Non-pigmented ciliary epithelial cell (primary cell): ENCODE results near the gene ETV3L.
A peak's percentile ranks its signal among the peaks of the same experiment; 100 is the strongest.

Source experiments
- DNase-seq: peaks from one replicate; pipeline ENCODE4 v3.0.0-alpha.2; 2010; ENCODE audit warnings: low read depth

Gene ETV3L

DNA sequence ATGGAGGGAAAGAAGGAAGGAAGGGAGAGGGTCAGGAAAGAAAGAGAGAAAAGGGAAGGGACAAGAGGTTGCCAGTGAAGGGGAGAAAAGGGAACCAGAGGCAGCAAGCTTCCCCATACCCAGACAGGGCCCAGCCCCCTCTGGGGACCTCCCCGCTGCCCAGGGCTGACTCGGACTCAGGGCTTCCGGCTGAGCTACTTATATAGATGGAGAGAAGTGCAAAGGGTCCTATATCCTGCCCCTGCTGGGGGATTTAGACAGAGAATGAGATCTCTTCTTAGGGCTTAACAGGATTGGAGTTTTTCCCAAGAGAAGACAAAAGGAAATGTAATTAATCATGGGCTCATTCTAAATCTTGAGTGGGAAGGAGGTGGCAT lies at the start of gene ETV3L:
ETV3L (minus strand) TSS at position 176 of the 377 bp plus-strand sequence. CDS start 285 bp downstream, outside the sequence.
- no peak for DNase-seq

DNA sequence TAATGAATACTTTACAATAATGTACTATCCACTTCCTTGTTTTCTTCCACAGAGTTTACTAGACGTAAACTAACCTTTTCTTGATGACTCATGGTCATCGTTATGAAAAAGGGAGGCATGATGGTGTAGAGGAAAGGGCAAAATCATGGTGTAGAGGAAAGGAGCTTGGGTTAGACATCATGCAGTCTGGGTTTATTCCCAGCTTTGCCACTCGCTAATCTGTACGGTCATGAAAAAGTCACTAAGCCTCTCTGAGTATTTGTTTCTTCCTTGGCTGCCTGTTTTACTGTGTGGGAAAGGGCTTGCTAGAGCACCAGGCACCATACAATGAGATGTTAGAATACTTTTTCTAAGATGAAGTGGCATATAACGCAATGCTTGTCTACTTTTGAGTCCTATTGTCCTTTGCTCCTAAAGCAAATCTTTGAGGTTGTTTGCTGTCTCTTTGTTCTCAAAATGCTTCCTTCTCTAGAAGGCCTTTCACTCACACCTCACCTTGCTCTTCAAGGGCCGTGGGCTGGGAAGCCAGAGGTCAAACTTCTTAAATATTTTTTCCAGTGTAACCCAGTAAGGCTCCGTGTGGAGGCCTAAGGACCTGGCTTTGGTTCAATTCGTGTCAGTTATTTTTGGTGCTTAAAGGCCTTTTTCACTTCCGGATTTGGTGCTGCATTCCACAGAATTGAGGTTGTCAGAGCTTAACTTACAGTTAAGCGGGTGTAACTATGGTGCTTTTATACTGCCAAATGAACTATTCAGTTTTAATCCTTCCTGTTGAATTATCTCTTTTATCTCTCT lies 48.5 kb upstream of the ETV3L start:
- DNase-seq: no peak

DNA sequence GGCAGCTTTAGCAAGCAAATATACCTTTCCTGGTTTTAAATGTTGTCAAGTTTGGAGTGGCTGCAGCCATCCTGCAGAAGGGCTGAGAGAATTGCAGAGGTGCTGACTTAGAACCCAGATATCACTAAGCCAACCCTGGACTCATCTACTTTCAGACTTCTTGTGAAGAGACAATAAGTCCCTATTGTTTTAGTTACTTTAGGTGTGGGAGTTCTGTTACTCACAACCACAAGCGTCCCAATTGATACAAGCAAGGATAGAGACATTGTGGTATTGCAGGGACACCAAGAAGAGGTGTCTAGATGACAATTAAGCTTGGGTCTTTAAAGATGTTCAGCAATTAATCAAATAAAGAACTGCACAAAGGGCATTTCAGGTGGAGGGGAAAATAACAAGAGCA lies 47.4 kb upstream of the ETV3L start:
- DNase-seq: no peak

DNA sequence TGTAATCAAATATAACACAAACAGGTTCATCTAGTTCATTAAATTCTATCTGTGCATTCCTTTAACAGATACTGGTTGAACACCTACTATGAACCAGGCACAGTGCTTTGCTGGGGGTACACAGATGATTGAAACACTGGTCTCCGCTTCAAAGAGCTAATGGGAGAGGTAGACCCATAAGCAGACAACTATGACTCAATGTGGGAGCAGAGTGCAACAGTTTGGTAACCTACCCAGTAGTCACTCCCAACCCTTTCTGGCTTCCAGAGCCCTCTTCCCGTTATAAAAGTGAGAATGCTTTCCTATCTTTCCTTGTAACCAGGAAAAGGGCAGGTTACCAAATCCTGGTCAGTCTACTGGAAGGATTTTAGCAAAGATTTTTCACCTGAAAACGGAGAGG lies 46.6 kb upstream of the ETV3L start:
- no peak for DNase-seq

DNA sequence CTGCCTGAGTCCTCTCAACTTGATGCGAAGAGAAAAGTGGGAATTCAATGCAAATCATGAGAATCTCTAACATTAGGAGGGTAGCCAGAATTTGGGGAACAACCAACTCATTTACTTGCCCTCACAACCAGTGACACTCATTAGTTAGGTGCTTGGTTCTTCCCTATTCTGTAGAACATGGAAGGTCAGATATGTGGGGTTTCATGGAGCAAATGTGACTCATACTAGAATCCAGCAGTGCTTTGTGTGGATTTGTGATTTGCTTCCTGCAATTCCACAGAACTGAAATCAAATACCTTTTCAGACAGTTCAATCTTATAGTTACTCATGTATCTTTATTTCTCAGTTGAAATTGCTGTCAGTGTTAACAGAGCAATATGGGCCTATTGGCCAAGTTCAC lies 45.5 kb upstream of the ETV3L start:
- no peak for DNase-seq

DNA sequence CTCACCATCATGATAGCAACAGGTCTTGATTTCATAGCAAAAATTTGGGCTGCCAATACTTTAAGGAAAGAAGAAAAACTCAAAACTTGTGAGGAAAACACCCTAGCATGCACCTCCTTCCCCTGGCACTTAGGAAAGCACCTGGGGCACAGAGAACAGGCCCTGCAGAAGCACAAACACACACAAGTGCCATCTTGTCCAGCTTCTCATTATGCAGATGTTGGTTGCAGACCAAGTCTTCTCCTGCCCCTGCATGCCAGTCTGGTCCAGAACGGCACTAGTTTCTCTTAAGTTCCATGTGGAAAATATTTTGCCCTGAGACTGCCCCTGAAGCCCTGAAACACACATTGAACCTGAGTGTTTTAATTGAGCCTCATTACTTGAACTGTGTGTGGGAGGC lies 44.9 kb upstream of the ETV3L start:
- no peak for DNase-seq

DNA sequence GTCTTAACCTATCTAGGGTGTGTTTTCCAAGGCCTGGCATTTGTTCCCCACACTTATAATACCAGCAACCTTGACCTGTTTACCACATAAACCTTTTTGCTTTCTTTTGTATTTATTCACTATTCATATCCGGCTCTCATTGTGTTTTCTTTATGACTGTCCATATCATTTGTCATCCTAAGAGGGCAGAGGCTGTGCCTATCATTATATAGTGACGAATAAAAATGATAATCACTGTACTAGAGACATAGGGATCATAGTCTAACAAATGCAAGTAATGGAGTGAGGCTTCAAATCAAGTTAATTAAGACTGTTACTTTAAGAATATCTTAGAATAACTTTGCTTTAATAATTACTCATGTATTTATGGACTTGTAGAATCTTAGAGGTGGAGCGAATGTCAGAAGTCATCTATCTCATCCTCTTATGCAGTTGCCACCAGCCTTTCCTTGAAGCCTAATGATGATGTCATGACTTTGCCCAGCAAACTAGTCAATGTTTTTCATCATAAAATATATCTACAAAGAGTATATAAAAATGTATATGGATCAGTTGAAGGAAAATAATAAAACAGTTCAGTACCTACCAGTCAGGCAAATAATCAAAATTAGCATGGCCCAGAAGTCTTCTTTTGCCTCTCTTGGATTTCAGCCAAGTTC lies 43.3 kb upstream of the ETV3L start:
- DNase-seq: no peak

DNA sequence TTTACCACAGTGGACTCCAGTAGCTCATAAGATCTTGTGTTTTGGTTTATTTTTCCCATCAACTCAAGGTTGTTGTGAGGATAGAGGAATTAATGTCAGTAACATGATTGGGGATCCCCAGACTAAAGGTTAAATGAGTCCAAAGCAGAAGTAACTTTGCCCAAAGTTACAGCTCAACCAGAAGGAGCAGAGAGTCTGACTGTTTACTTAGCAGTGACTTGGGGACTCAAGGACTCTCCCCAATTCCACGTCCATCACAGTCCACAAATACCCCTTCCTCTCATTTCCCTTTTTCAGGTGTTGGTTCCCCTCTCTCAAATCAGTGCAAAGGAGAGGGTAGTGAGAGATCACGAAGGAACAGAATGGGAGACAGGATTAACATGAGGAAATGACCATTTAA lies 42.6 kb upstream of the ETV3L start:
- no peak for DNase-seq

DNA sequence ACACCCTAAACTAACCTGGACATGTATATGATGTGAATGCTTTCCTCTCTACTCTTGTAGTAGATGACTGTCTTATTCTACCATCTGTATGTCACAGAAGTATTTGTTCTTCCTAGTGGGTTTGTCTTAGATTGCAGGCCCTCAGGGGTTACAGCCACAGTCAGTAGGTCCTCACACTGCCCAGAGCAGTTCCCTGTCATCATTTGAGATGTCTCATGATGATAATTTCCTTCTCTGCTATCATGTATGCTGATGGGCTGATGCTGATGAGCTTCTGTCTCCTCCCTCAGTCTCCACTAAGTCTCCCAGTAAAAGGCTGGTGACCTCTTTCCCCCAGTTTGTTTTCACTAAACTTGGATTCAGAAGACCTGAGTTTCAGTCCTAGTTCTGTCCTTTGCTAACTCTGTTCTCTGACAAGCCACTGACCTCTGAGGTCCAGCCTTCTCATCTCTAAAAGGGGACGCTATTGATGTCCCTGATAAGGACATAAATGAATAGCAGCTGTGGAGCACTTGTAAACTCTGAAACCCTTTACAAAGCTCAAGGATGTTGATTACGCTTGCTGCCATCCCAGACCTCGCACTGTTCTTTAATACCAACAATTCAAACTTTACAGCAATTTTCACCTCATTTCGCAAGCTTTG lies 41.7 kb upstream of the ETV3L start:
- no peak for DNase-seq

DNA sequence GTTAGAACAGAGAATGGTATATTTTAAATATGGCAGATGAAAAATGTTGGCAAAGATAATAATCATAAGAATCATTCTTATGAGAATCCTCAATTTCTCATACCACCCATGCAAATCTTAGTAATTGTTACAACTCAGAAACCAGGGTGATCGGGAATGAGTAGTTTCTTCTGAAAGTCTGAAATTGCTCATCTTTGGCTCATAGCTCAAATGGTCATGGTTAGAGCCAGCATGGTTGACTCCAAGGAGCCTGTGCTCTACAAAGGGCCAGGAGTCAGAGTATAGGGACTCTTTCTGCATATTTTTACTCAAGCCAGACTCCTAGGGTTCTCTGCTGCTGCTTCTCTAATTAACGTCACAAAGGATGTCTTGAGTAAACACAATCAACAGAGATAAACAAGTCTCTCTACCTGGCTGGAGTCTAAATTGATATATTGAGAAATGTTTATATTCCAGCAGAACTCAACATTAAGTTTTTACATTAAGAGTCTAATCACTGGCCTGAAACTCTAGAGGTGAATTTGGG lies 40.5 kb upstream of the ETV3L start:
- DNase-seq: no peak

DNA sequence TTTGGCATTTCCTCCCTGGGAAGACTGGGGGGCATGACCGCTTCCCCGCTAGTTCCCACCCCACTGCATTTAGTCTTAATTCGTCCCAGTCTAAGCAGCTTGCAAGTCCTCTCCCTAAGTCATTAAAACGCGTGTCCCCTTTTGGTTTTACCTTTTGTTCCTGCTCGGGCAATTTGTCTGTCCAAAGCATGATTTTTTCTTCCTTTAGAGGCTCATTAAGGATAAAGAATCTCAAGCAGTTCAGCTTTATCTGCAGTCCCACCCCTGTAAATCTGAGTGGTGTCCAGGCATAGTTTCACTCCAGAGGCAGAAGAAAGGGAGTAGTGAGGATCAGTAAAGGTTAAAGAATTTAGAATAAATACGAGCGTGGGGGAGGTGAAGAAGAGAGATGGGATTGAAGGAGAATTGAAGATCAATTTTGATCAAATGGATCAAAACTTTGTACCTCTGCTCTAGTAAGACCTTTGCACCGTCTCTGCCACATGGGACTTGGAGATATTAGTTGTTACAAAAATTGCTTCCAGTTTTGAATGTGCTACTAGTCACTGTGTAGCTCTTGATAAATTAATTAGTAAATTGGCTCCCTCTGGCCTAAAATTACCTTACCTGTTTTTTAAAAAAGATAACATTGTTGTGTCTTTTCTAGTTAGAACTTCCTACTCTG lies 39.6 kb upstream of the ETV3L start:
- peak; percentile 53 for DNase-seq

DNA sequence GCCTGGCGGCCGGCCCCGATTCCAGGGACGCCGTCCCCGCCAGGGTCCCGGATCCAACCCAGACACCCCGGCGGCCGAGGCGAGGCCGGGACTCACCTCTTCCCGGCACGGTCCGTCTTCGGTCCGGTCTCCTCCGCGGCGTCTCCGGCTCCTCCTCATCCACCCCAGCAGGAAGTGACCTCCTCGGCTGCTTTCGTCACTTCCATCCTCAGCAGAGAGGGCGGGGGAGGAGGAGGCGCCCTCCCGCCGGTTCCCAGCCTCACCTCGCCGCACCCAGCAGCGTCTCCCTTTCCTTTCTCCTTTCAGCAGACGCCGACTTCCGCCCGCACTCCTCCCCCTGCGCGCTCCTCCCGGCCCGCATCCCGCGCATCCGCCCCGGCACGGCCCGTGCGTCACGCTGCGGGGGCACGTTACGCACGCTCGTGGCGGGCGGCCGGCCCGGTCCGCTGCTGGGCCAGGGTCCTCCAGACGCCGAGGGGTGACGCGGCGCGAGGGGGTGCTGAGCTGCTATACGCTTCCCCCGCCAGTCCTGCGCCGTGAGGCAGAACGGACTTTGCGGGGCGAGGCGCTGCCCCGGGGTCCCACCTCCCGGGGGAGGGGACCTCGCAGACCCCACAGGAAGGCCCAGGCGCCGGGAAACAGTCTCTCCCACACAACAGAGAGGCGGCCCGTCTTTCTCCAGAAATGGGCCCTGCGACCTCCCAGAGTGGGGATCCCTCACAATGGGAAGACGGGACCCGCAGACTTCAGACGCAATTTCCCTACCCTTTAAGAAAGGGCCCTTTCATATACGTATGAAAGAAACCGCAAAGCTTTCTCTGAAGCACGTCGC lies 38.8 kb upstream of the ETV3L start, which contains the start of gene ETV3:
ETV3 (minus strand) TSS at position 176 of the 832 bp plus-strand sequence. CDS start 2,043 bp downstream, outside the sequence.
- peak; percentile 60 for DNase-seq

DNA sequence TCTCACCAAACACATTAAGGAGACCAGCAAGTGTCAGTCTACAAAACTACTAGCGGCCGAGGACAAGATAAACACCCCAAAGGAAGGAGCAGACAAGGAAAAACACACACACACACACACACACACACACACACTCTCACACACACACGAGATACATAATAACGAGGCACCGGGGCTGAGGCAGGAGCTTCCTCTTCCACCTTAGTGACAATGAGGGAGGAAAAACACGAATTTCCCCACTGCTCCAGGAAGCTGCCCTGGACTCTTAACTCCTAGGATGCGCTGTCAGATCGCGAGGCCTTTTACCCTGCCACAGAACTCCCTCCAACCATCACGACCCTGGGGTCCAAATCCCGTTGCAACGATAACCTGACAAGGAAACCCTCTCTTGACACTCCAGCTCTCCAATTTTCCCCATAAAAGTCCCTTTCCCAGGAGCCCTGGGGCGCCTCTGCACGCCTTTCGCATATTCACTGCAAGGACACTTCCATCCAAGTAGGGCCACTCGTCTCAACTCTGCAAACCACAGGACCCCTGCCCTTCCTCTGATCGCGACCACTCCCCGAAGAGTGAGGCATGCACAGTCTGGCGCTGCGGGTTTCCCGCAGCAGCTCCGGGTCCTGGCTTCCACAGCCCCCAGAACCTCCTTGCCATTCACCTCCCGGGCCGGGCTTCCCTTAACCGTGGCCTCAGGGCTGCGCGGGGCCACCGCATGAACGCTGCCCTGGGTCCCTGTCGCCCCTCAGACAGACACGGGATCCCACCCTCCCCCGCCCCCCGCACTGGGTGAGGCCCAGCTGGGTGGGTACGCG lies 38.0 kb upstream of the ETV3L start:
- no peak for DNase-seq

DNA sequence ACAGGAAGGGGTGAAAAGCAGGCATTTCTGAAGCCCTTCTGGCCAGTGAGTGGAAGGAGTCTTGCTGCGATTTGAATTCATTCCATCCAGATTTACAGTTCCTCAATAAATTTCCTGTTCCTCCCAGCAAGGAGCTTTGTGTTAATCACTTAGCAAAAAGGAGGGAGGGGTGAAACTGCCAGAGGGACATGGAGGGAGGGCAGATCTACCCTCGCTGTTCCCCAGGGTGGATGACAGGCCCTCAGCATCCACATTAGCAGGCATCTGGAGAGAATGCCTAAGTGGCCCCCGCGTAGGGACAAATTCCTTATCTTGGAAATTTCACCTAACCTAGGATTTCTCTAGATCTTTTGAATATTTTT lies 37.4 kb upstream of the ETV3L start:
- no peak for DNase-seq

DNA sequence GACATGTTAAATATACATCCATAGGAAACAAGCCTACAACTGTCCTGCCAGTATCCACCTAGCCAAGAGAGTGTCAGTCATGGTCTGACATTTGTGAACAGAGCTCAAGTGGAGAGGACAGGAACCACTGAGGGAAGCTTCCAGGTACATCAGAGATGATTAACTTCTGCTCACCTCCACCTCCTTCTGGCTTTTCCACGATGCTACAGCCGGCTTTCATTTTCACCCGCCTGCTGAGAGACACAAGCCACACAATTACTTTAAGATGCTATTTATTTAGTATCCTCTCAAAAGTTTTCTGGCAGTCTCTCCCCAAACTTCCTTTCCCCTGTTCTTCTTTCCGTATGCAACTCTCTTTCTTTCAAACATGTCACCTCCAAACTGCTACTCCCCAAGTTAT lies 36.5 kb upstream of the ETV3L start:
- DNase-seq: no peak

DNA sequence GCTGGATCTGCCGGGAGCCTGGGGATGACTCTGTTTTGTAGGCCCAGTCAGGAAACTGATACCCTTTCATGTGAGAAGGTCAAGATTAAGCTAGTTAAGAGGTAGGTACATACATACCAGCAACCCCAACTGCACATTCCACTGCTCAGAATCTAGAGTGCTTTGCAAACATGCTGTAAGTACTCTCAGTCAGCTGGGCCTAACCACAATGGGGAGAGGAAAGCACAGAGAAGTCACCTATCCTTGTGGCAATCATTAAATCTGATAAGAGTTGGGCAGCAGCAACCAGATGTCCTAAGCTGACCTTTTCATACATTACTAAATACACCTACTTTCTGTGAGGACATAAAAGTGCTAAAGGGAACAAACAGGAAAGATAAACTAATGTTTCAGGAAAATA lies 36.0 kb upstream of the ETV3L start:
- DNase-seq: no peak

DNA sequence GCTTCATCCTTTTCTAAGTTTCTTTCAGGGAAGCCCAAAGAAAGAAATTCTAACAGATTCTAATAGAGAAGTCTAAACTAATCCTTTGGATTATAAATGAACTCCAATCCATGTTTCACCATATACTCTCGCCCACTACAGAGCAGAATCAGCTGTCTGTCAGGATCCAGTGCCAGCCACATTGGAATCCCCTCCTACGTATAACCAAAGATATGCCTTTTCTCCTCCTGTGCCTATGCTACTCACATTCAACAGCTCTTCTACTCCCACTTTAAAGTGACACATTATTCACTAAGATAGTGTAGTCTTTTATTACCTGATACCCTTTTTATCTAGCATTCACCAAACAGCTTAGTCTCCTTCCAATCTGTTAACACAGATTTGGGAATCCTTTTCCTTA lies 35.5 kb upstream of the ETV3L start:
- no peak for DNase-seq

DNA sequence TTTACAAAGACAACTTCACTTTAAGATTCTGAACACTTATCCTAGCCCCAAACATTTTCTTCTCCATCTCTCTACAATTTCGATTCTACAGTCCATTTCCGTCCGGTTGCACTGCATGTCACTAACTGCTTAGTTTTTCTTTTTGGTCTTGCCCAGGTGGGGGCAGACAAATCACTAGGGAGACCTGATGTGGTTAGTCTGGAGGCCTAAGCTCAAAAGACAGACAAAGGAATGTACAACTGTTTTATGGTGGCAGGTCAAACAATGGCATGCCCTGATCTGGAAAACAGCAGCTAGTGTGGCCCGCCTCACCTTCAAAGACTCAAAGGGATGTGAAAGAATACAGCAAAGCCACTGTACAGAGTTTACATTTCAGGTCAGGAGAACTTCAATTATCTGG lies 34.8 kb upstream of the ETV3L start:
- DNase-seq: no peak

DNA sequence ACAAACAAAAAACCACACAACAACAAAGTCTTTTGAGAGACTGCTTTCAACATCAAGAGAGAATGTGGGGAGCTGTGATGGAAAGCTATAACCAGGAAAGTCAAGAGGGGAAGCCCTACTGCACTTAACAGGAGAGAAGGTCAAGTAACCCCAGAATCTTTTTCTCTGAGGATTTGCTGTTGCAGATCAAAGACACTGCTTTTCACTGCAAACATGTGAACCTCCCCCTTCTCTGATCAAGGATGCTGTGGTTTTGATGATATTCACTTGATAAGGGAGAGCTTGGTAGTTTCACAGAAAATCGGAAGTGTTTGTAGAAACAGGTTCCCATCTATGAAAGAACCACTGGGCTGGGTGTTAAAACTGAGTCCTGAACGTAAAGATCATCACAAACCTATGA lies 33.8 kb upstream of the ETV3L start:
- DNase-seq: no peak

DNA sequence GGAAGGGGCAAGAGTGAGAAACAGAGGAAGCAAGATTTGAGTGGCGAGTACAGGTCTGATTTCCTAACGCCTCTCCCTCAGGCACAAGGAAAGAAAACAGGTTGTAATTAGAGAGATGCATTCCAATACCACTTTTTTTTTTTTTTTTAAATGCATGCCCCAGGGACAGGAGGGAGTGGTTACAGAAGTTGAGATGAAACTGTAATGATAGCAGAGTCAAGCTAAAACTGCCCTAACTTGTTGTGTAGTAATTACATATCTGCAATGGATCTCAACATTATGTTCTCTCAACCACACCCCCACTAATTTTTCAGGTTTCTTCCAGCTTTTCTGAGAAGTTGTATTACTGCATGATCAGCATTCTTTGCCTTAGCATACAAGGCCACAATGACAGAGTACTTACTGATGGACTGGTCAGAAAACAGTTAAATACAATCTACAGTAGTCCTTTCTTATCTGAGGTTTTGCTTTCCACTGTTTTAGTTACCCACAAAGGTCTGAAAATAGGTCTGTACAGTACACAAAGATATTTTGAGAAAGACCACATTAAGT lies 33.1 kb upstream of the ETV3L start:
- no peak for DNase-seq
